ENCODE data around the gene CLDN15. TPM values are rescaled to one million over a fixed set of nuclear protein-coding genes. Genes with fewer than 3 reads are reported as not detected.

CLDN15 gene
- total and polyA plus RNA-seq, 10 donors, result 11.1 to 49.2 (median 21.2) TPM

- H3K36me3 ChIP-seq, result peaks cover 0 to 69% (median 56%) of the 10 kb centered on the region in 6 donors
- TF ChIP-seq POLR2AphosphoS5 (IDR thresholded peaks at IDR 0.05) (no peak), POLR2A (IDR thresholded peaks at IDR 0.05) (no peak), CTCF (IDR thresholded peaks at IDR 0.05 in 8 of 11, conservative IDR thresholded peaks at IDR 0.05 in 3 of 11) (no peak)
These were observed 30.1 kb downstream of the CLDN15 start for GRCh38 chr7:101207459-101207858.

GRCh38 chr7:101206665-101207042 lies 30.9 kb downstream of the CLDN15 start:
- Histone ChIP-seq H3K36me3 (peaks cover 0 to 61% (median 49%) of the 10 kb centered on the region in 6 donors), H3K9me3 (no peaks in the 10 kb centered on the region), H3K27me3 (replicated peaks in 1 of 7) (peaks cover 4 to 20% (median 10%) of the 10 kb centered on the region in 7 donors), H3K4me1 (peaks cover 0 to 33% (median 21%) of the 10 kb centered on the region in 6 donors), H3K4me3 (no peak overlapping the region), H3K27ac (no peak overlapping the region)
- WGBS, 5 donors, result 83 to 91% (median 88%) methylated on average over 16 to 19 of the region's 19 CpGs
- intact Hi-C loops (cut with DNase I; ENCODE audit: low total_unique reads), result no loop called here
- TF ChIP-seq POLR2A (IDR thresholded peaks at IDR 0.05) (no peak), POLR2AphosphoS5 (IDR thresholded peaks at IDR 0.05) (no peak), CTCF (IDR thresholded peaks at IDR 0.05 in 8 of 11, conservative IDR thresholded peaks at IDR 0.05 in 3 of 11) (no peak)
- DNase-seq, result no peak

More at GRCh38 chr7:101207459-101207858, 30.1 kb downstream of the CLDN15 start:
- WGBS, 5 donors, result 86 to 93% (median 92%) methylated on average over 11 to 17 of the region's 17 CpGs
- Histone ChIP-seq H3K27ac (no peak overlapping the region), H3K4me3 (no peak overlapping the region), H3K4me1 (peaks cover 0 to 25% (median 13%) of the 10 kb centered on the region in 6 donors), H3K9me3 (no peaks in the 10 kb centered on the region), H3K27me3 (replicated peaks in 1 of 7) (peaks cover 0 to 12% (median 4%) of the 10 kb centered on the region in 7 donors)
- no peak for DNase-seq
- intact Hi-C loops (cut with DNase I; ENCODE audit: low total_unique reads), result no loop called here

- H3K4me1 ChIP-seq, result peaks cover 0 to 38% (median 24%) of the 10 kb centered on the region in 6 donors
- no peak for DNase-seq
- TF ChIP-seq POLR2A (IDR thresholded peaks at IDR 0.05) (no peak), CTCF (IDR thresholded peaks at IDR 0.05 in 8 of 11, conservative IDR thresholded peaks at IDR 0.05 in 3 of 11) (no peak), POLR2AphosphoS5 (IDR thresholded peaks at IDR 0.05) (peak in 1 of 3 donors; percentile 38)
- H3K4me3 ChIP-seq, result no peak overlapping the region
- peaks cover 4 to 25% (median 16%) of the 10 kb centered on the region in 7 donors for H3K27me3 ChIP-seq (replicated peaks in 1 of 7)
- no peak overlapping the region for H3K27ac ChIP-seq
- 84 to 91% (median 85%) methylated on average over 30 to 32 of the region's 32 CpGs for WGBS, 5 donors
- intact Hi-C loops (cut with DNase I; ENCODE audit: low total_unique reads), result no loop called here
- peaks cover 0 to 55% (median 43%) of the 10 kb centered on the region in 6 donors for H3K36me3 ChIP-seq
- no peaks in the 10 kb centered on the region for H3K9me3 ChIP-seq
These were observed 31.5 kb downstream of the CLDN15 start for GRCh38 chr7:101205901-101206664.

Measured in spleen (tissue), 11 donors.